ENCODE data around the gene TBXA2R.

DNA sequence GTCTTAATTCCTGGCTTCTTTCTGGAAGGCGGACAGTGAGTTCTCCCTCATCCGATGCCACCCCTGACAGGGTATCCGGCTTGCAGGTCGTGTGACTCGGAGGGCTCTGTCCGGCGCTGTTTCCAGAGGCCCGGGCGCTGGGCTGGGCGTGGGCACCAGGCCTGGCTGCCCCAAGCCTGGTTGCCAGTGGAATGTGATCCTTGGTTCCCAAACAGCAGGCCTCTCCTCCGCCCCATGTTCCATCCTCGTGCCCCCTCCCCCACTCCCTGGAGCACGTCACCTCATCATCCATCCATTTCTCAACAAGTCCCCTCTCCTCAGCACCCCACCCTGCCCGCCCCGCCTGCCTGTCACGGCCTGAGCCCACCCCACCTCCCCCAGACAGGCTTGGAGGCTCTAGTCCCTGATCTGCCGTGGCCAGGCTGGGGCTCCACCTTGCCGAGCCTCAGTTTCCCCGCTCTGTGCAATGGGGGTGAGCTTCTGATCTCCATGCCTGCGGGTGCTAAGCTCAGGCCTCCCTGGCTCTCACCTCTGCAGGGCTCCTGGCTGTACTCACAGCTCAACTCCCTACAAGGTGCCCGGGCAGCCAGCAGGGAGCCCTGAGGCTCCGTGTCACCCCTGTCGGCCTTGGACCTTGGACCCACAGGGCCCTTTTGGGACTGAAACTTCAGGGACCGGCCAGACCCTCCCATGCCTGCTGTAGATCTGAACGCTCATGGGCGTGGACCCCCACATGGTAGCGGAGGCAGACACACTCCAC, 2.3 kb downstream of the TBXA2R start:
- TF ChIP-seq, protein P1, sequence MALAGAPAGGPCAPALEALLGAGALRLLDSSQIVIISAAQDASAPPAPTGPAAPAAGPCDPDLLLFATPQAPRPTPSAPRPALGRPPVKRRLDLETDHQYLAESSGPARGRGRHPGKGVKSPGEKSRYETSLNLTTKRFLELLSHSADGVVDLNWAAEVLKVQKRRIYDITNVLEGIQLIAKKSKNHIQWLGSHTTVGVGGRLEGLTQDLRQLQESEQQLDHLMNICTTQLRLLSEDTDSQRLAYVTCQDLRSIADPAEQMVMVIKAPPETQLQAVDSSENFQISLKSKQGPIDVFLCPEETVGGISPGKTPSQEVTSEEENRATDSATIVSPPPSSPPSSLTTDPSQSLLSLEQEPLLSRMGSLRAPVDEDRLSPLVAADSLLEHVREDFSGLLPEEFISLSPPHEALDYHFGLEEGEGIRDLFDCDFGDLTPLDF (CRISPR knock-in tag; IDR thresholded peaks at IDR 0.05) = no peak
- TF ChIP-seq, protein P2, sequence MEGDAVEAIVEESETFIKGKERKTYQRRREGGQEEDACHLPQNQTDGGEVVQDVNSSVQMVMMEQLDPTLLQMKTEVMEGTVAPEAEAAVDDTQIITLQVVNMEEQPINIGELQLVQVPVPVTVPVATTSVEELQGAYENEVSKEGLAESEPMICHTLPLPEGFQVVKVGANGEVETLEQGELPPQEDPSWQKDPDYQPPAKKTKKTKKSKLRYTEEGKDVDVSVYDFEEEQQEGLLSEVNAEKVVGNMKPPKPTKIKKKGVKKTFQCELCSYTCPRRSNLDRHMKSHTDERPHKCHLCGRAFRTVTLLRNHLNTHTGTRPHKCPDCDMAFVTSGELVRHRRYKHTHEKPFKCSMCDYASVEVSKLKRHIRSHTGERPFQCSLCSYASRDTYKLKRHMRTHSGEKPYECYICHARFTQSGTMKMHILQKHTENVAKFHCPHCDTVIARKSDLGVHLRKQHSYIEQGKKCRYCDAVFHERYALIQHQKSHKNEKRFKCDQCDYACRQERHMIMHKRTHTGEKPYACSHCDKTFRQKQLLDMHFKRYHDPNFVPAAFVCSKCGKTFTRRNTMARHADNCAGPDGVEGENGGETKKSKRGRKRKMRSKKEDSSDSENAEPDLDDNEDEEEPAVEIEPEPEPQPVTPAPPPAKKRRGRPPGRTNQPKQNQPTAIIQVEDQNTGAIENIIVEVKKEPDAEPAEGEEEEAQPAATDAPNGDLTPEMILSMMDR (IDR thresholded peaks at IDR 0.05) = no peak
- TF ChIP-seq ZNF317 (CRISPR knock-in tag; IDR thresholded peaks at IDR 0.05; ENCODE audit: borderline replicate concordance, low read depth) (no peak), NR1H2 (CRISPR knock-in tag; IDR thresholded peaks at IDR 0.05) (no peak), CREB1 (CRISPR knock-in tag; IDR thresholded peaks at IDR 0.05) (no peak), SP1 (CRISPR knock-in tag; conservative IDR thresholded peaks at IDR 0.05) (no peak), CBFB (CRISPR knock-in tag; IDR thresholded peaks at IDR 0.05; ENCODE audit: low read depth) (no peak), GRHL2 (CRISPR knock-in tag; IDR thresholded peaks at IDR 0.05; ENCODE audit: insufficient replicate concordance, severe bottlenecking) (no peak), SMAD4 (CRISPR knock-in tag; IDR thresholded peaks at IDR 0.05) (no peak), NR2C2 (CRISPR knock-in tag; IDR thresholded peaks at IDR 0.05) (no peak), NFE2L1 (CRISPR knock-in tag; IDR thresholded peaks at IDR 0.05) (no peak)
- TF ChIP-seq, protein P3, sequence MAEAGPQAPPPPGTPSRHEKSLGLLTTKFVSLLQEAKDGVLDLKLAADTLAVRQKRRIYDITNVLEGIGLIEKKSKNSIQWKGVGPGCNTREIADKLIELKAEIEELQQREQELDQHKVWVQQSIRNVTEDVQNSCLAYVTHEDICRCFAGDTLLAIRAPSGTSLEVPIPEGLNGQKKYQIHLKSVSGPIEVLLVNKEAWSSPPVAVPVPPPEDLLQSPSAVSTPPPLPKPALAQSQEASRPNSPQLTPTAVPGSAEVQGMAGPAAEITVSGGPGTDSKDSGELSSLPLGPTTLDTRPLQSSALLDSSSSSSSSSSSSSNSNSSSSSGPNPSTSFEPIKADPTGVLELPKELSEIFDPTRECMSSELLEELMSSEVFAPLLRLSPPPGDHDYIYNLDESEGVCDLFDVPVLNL (CRISPR knock-in tag; IDR thresholded peaks at IDR 0.05; ENCODE audit: borderline replicate concordance, low read depth) = no peak
- TF ChIP-seq, protein P4, sequence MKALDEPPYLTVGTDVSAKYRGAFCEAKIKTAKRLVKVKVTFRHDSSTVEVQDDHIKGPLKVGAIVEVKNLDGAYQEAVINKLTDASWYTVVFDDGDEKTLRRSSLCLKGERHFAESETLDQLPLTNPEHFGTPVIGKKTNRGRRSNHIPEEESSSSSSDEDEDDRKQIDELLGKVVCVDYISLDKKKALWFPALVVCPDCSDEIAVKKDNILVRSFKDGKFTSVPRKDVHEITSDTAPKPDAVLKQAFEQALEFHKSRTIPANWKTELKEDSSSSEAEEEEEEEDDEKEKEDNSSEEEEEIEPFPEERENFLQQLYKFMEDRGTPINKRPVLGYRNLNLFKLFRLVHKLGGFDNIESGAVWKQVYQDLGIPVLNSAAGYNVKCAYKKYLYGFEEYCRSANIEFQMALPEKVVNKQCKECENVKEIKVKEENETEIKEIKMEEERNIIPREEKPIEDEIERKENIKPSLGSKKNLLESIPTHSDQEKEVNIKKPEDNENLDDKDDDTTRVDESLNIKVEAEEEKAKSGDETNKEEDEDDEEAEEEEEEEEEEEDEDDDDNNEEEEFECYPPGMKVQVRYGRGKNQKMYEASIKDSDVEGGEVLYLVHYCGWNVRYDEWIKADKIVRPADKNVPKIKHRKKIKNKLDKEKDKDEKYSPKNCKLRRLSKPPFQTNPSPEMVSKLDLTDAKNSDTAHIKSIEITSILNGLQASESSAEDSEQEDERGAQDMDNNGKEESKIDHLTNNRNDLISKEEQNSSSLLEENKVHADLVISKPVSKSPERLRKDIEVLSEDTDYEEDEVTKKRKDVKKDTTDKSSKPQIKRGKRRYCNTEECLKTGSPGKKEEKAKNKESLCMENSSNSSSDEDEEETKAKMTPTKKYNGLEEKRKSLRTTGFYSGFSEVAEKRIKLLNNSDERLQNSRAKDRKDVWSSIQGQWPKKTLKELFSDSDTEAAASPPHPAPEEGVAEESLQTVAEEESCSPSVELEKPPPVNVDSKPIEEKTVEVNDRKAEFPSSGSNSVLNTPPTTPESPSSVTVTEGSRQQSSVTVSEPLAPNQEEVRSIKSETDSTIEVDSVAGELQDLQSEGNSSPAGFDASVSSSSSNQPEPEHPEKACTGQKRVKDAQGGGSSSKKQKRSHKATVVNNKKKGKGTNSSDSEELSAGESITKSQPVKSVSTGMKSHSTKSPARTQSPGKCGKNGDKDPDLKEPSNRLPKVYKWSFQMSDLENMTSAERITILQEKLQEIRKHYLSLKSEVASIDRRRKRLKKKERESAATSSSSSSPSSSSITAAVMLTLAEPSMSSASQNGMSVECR (CRISPR knock-in tag; IDR thresholded peaks at IDR 0.05; ENCODE audit: borderline replicate concordance) = no peak
